ENCODE data around the gene GRK2.

GRCh38 chr11:67274768-67275605, 8.7 kb downstream of the GRK2 start:
- TF ChIP-seq CTCF (conservative IDR thresholded peaks at IDR 0.05; ENCODE audit: low read depth, low read length) = no peak
- no peak for TF ChIP-seq EZH2 (IDR thresholded peaks at IDR 0.05; ENCODE audit: borderline replicate concordance, low read depth, low read length, poor library complexity, severe bottlenecking)

Data from A673 (cell line).